ENCODE data around the gene NBPF26.
"Not testable (repeated sequence)": the region's sequence is repeated elsewhere in the genome, so short reads cannot be mapped to it uniquely, and the experiment has no call there.

Gene NBPF26

DNA sequence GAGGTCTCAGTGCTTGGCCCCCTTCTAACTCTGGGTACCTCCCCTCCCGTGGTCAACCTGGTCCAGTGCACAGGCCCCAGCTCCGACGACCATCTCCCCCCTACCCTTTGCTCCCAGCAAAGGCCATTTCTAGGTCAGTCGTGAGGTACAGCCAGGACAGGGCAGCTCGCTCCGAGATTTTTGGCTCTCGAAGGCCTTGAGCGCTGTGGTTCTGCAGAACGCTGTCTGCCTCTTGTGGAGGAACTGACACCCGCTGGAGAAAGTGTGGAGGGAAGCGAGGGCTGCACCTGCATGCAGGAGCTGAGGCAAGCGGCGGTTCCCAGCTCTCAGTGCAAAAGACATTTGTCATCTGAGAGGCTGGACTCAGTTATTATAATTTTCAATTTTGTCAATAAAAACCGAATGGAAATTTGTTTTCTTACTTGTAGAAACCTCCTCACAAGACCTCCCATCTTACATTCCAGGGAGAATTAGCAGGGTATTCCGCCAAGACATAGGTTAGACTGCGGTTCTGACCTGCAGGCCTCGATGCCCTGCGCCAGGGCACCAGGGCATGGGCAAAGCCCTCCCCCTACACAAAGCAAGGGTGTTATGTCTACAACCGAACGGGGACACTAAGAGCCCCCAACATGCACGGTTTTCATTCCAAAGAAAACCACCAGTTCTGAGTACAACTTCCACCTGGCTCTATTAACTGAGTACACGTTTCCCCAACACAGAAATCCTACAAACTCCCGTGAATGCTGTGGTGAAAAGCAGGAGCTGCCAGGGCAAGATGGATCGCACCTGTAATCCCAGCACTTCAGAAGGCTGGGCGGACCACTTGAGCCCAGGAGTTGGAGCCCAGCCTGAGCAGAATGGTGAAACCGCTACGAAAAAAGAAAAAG is 125.9 kb downstream of the NBPF26 start:
- DNase-seq (ENCODE audit: low read depth, low spot score); in situ Hi-C loops (cut with HindIII; ENCODE audit: low sequenced_read_pairs); H3K4me3 ChIP-seq (ENCODE audit: low read depth, low read length): not testable (repeated sequence)

DNA sequence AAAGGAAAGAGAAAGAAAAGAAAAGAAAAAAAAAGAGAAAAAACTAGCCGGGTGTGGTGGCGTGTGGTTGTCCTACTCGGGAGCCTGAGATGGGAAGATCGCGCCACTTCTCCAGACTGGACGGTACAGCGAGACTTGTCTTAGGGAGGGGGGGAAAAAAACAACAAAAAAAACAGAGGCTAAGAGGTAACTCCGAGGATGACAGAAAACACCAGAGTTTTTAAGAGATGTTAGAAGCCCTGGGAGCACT is 126.5 kb downstream of the NBPF26 start:
- H3K4me3 ChIP-seq (ENCODE audit: low read depth, low read length); in situ Hi-C loops (cut with HindIII; ENCODE audit: low sequenced_read_pairs); DNase-seq (ENCODE audit: low read depth, low spot score): not testable (repeated sequence)

- H3K4me3 ChIP-seq (ENCODE audit: low read depth, low read length); DNase-seq (ENCODE audit: low read depth, low spot score); in situ Hi-C loops (cut with HindIII; ENCODE audit: low sequenced_read_pairs): not testable (repeated sequence)
Observed at GRCh38 chr1:120850537-120851421, 127.0 kb downstream of the NBPF26 start.

GRCh38 chr1:120858144-120858543 is 134.4 kb downstream of the NBPF26 start:
- in situ Hi-C loops (cut with HindIII; ENCODE audit: low sequenced_read_pairs); H3K4me3 ChIP-seq (ENCODE audit: low read depth, low read length); DNase-seq (ENCODE audit: low read depth, low spot score): not testable (repeated sequence)

DNA sequence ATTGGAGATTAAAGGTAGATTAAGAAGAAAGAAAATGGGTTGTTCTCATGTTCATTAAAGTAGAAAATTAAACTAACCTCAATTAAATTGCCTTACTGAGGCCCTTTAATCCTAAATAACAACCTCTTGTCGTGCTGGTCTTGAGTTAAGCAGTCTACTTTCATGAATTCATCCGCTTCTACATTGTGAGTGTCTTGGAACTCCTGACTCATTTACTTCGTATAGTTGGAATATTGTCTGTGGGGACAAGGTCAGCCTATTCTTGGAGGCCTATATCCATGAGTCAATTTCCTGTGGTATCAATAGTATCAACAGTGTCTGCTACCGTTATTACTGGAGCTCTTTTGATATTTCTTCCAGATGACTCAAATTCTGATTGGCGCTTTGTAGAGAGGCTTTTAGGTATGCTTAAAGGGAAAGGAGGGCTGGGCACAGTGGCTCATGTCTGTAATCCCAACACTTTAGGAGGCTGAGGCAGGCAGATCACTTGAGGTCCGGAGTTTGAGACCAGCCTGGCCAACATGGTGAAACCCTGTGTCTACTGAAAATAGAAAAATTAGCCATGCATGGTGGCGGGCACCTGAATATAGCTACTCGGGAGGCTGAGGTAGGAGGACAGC is 136.0 kb downstream of the NBPF26 start:
- in situ Hi-C loops (cut with HindIII; ENCODE audit: low sequenced_read_pairs); DNase-seq (ENCODE audit: low read depth, low spot score); H3K4me3 ChIP-seq (ENCODE audit: low read depth, low read length): not testable (repeated sequence)

GRCh38 chr1:120878206-120878605 is 154.5 kb downstream of the NBPF26 start:
- DNase-seq (ENCODE audit: low read depth, low spot score); in situ Hi-C loops (cut with HindIII; ENCODE audit: low sequenced_read_pairs); H3K4me3 ChIP-seq (ENCODE audit: low read depth, low read length): not testable (repeated sequence)

- H3K4me3 ChIP-seq (ENCODE audit: low read depth, low read length); in situ Hi-C loops (cut with HindIII; ENCODE audit: low sequenced_read_pairs); DNase-seq (ENCODE audit: low read depth, low spot score): not testable (repeated sequence)
Observed at GRCh38 chr1:120880056-120880455, 156.3 kb downstream of the NBPF26 start.

- H3K4me3 ChIP-seq (ENCODE audit: low read depth, low read length); DNase-seq (ENCODE audit: low read depth, low spot score); in situ Hi-C loops (cut with HindIII; ENCODE audit: low sequenced_read_pairs): not testable (repeated sequence)
Observed at GRCh38 chr1:120881934-120882333, 158.2 kb downstream of the NBPF26 start.

All from astrocyte of the spinal cord (primary cell).